ENCODE measurements around the gene SH3BP2.

Gene SH3BP2

DNA sequence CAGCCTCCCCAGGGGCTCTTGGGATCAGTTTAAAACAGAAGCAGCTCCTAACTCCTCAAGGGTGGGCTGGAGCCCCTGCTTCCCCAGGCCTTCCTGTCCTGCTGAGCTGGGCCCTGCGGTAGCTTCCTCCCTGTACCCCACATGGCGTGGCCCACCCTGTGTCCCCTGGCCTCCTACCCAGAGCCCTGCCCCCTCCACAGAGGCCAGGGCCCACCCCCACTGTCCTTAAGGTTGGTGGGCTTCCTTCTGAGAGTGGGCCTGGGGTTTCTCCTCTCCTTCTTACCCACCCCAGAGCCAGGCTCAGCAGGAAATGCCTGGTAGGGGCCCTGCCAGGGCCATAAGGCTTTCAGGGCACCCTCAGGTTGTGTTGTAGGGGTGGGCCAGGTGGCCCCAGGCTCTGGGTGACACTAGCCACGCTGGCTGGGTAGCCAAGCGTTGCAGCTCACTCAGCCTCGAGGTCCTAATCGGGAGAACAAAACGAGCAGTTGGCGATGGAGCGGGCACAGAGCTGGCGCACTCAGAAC lies 11.6 kb downstream of the SH3BP2 start:
- DNase-seq: no peak

DNA sequence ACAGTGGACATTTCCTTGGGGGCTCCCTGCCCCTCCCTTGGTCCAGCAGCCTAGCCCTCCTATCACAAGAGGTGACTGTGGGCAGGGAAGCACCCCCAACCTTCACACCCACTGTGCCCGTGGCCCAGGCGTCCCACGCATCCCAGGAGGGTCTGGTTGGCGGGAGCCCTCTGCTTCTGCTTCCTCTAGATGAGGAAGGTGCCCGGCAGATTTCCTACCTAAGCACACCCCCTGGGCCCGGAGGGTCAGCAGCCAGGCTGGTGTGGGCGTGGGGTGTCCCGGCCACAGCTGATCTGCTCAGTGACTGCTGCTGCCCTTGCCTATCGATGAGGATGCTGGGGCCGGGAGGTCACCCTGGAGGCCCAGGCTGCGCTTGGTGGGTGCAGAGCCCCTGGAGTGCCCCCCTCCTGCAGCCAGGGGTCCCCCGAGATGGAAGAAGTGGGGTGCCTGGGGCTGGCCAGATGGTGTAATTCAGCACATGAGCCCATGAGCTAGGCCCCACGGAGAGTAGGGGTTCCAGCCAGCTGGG lies 12.2 kb downstream of the SH3BP2 start:
- no peak for DNase-seq

DNA sequence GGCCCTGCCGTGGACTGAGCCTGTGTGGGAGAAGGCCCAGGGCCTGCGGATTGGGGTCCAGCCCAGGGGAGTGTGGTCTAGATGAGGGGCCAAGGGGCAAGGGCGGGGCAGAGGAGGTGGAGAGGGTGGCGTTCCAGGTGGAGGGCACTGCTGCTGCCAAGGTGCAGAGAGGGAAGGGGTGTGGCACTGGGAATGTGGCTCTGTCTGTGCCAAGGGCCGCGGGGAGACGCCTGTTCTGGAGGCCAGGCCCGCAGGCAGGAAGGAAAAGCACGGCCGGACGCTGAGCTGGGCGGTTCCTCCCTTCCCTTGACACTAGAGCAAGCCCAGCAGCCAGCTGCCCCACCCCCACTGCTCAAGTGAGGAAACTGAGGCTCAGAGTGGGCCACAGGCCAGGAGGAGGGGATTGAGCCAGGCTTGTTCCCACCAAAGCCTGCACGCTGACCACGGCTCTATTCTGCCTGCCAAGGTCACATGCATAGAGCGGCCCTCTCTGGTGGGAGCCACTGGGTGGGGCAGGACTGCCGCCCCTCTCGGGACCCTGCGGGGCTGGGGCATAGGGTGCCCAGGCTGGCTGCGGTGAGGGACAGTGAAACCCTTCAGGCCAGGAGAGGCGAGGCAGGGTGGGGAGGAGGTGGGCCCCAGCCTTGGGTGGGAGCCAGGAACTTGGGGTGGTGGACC lies 13.0 kb downstream of the SH3BP2 start:
- DNase-seq: no peak

DNA sequence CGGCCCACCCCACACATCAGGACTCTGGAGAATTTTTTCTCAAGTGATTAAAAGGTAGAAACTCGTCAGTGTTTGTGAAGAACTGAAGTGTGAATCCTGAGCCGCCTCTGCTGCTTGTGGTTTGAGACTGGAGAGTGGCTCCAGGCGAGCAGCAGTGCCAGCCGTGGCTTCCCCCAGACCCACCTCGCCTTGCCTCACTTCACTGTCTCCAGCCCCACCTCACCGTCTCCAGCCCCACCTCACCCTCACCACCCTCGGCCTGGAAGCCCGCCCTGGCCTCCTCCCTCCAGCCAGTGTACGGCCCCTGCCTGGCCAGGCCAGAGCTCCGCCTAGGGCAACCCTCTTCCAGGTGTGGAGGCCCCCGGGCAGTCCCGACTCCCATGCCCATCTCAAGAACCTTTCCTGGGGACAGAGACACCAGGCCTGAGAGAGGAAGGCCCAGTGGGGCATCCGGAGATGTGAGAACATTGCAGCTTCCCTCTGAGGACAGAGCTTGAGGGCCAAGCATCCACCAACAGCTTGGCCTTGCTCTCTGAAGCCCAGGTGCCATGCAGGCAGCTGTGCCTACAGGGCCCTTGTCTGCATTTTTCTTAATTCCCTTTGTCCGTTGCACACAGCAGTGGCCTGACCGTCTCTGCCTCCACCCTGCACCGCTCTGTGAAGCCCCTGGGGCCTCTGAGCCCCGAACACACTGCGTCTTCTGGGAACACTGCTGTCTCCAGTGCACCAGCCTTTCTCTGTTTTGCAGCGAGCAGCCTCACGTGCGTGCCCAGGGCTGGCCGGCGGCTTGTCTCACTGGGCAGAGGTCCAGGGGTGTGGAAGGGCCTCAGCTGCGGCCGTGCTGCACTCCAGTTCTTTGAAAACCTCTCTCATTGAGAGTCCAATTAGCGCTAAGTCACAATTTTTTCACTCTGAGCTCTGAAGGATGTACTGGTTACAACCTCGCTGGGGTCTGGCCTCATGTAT lies 13.8 kb downstream of the SH3BP2 start:
- no peak for DNase-seq

DNA sequence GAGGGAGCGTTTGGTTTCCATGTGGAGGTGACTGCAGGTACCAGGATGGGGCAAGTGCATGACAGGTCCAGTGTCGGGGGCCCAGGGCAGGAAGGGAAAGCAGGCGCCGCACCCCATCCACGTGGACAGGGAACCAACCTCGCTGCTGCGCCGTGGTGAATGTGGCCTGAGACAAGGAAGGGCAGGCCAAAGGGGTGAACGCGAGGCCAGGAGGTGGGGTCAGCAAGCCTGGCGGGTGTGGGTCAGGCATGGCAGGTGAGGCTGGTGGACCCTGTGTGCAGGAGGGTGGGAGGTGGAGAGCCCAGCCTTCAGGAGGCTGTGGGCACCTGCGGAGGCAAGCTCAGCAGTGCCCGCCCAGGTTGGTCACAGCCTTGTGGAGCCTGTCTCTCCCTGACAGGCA lies 14.7 kb downstream of the SH3BP2 start:
- DNase-seq: no peak

DNA sequence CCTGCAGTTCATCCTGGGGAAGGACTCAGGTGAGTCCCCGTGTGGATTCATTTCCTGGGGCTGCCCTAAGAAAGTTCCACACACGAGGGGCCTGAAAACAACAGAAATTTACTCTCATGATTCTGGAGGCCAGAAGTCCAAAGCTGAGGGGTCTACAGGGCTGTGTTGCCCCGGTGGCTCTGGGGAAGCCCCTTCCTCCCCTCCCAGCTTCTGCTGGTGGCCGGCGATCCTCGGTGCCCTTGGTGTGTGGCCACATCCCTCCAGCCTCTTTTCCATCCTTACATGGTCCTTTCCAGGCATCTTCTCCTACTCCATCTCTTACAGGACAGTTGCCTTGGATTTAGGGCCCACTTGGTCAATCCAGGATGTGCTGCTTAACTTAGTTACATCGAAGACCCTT lies 15.1 kb downstream of the SH3BP2 start:
- no peak for DNase-seq

DNA sequence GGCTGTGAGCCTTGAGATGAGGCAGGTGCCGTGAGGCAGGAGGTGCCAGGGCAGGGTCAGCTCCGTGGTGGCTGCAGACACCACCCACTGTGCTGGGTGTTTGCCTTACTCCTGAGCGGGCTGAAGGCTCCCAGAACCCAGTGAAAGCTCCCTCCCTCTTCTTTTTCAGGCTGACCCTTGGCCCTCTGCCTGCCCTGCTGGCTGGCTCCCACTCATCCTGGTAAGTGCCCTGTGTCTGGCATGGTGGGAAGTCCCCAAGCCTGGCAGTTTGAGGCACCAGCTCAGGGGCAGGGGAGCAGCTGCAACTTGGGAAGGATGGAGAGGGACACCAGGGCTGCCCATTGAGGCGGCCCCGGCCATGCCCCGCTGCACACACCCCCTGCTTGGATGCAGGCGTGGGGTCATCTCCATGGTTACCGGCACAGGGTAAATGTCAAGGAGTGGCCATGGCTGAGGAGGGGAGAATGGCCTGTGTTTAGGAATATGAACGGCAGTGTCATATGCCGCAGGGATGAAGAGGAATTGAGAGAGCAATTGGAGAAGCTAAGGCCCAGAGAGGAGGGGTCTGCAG lies 16.8 kb downstream of the SH3BP2 start:
- DNase-seq: no peak

DNA sequence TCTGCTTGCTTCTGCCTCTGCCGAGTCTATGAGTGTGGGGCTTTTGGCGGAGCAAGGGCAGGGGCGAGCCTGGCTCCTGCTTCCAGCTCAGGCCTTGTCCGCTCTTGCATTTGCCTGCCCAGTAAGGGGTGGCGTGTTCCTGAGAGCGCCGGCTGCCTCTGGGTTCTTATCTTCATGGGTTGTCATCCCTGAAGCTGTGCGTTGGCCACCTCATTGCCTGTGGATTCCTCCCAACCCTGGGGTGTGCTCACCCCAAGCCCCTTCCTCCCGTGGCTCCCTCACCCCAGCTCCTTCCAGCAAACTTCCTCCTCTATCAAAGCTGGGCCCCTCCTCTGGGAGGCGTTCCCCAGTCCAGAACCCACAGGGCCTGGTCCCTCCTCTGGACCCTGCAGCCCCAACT lies 17.5 kb downstream of the SH3BP2 start:
- no peak for DNase-seq

DNA sequence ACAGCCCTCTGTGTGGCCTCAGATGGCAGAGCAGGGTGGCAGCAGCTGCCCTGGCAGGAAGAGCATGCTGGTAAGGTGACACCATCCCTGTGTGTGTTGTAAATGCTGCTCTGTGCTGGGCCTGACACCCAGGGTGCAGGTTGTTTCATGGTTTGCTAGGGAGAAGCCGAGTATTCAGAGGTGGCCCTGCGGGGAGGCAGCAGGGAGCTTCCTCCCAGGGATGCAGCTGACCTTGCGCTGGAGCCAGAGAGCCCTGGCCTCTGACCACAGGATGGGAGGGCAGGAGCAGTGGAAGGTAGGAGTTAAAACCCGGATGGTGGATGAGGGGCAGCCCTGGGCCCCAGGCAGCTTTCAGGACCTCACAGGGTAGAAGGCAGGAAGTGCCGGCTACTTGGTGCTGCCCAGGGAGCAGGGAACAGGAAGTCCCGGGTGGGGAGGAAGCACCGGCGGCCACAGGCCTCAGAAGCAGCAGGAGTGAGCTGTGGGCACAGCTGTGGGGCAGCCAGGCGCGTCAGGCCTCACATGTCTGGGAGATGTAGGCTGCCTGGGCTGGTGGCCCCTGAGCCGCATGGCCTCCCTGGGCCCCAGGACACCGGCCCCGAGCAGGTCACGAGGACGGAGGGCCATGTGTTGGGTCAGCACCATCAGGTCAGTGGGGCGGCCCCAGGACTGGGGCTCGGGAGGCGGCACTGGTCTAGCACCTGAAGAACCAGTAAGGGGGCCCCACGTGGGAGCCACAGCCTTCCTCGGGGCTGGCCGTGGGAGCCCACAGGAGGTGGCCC lies 19.1 kb downstream of the SH3BP2 start:
- DNase-seq: no peak

DNA sequence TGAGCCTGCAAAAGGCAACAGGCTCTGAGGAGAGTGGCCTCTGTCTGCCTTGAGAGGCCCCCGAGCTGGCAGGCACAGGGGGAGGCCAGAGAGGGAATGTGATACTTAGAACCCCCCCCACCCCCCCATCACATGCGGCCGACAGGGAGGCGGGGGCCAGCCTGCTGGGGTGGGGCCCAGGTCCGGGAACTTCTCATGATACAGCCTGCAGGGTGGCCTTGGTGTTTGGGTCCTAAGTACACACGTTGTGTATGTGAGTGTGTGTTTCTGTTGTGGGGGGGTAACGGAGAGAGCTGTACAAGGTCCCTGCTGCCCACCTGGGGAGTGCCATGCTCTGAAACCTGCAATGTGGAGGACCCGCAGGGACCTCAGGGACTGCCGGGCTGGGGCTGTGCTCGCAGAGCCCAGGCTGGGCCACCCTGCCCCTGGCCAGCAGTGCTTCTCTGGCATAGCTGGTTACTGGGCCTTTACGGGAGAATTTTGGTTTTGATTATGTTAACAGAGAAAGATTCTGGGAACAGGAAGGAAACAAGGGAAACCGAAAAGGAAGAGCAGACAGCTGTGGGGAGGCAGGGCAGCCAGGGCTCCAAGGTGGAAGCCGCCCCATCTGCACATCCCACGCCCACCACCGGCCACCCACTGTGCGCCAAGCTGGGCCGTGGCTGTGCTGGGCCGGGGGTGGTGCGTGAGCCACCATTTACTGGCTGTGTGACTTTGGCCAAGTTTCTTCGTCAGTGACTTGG lies 19.9 kb downstream of the SH3BP2 start:
- no peak for DNase-seq

DNA sequence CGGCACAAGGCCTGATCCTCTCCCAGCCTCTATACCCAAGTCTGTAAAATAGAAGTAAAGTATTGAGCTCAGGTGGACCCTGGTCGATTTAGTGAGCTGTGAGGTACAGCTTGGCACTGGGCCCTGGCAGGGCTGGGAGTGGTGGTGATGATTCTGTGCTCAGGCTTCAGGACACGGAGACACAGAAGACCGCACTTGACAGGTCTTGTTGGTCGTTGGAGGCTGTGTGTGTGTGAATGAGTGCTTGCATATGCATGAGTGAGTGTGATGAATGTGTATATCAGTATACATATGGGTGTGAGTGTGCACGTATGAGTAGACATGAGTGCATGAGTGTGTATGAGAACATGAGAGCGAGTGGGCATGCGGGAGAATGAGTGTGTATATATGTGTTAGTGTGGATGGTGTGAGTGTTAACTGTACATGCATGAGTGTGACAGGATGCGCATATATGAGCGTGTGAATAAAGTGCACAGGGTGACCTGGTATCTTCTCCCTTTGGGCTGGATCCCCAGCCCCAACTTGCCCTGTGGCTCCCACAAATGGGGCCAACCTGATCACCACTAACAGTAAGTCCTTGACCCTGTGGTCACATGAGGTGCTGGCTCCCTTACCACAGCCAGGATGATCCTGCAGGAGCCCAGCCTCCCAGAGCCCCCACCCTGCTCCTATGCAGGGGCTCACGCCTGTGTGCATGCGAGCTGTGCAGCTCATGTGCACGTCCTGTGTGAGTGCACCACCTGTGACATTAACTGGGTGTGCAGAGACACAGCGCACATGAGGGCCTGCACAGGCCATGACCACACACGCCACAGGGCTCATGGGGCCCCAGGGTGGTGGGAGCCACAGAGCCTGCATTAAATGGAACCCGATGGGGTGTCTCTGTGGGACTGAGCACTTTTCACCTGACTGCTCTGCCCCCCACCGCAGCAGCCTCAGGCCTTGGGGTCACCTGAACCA lies 20.8 kb downstream of the SH3BP2 start:
- no peak for DNase-seq

DNA sequence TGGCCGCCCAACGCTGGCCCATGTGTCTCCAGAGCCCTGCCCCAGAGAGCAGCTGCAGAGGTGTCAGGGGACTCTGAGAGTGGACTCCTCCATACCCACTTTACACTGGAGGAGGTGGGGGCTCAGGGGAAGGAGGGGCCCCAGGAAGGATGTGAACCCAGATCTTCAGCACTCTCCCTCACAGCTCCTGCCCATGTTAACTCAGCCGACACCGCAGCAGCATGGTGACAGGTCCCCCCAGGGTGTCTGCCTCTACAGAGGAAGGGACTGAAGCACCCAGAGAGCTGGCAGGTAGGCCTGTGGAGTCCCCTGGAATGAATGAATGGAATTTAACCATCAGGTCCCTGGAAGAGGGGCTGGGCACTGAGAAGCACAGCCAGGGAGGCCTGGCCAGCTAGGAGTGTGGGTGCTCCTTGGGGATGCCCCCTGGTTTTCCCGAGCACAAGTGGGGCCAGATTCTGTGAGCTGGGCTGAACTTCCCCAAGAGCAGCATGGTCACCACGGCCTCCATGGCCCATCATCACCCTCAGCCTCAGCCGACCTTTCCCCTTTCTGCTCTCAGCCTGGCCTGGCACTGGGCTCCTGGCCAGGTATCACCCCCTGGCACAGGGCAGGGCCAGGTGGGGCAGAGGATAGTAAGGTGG lies 21.9 kb downstream of the SH3BP2 start:
- DNase-seq: no peak

DNA sequence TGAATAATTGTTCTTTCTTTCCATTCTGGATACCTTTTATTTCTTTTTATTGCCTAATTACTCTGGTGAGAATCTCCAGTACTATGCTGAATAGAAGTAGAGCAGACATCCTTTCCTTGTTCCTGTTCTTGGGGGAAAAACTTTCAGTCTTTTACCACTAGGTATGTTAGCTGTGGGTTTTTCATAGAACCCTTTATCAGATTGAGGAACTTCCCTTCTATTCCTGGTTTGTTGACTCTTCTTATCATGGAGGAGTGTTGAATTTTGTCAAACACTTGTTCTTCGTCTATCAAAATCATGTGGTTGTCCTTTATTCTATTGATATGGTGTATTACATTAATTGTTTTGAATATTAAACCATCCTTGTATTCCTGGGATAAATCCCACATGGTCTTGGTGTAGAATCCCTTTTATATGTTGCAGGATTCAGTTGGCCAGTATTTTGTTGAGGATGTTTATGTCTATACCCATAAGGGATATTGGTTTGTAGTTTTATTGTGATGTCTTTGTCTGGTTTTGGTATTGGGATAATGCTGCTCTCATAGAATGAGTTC lies 23.6 kb downstream of the SH3BP2 start:
- DNase-seq: no peak

DNA sequence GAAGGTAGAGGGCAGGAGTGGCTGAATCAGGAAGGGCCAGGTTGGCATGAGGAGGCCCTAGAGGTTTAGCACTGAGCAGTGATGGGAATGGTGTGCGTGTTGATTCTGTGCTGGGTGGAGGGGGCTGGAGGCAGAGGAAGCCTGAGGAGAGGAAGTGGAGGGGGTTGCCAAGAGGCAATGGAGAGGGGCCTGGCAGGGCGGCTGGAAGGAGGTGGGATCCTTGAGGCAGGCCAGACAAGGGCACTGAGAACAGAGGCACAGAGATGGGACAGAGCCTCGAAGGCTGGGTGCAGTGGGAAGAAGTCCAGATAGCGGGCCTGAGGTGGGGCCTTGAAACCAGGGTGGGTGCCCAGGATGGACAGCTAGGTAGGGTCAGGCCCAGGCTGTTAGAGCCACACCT lies 24.3 kb downstream of the SH3BP2 start:
- no peak for DNase-seq

DNA sequence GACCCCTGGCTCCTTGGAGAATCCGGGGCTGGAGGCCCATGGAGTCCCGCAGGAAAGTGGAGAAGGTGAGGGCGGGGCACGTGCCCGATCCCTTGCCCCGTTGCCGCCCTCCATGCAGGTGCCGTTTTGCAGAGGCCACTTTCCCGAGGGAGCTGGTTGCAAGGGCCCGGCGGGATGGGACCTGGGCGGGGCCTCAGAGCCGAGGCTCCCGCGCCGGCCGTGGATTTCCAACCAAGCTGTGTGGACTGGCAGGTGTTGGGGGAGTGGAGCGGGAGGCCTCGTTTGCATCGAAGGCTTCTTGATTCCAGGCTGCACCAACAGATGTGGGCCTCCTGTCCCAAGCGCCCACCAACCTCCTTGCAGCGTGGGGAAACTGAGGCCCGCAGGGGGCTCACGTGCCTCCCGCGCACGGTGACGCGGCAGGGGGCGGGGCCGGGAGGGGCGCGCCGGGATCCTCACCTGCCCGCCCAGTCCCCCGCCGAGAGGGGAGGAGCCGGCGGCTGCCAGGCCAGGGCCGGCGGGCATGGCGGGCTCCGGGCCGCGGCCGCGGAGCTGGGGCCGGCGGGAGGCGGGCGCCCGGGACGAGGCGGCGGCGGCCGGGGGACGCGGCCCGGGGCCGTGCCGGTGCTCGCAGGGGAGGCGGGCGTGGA lies 24.9 kb downstream of the SH3BP2 start:
- DNase-seq: no peak

DNA sequence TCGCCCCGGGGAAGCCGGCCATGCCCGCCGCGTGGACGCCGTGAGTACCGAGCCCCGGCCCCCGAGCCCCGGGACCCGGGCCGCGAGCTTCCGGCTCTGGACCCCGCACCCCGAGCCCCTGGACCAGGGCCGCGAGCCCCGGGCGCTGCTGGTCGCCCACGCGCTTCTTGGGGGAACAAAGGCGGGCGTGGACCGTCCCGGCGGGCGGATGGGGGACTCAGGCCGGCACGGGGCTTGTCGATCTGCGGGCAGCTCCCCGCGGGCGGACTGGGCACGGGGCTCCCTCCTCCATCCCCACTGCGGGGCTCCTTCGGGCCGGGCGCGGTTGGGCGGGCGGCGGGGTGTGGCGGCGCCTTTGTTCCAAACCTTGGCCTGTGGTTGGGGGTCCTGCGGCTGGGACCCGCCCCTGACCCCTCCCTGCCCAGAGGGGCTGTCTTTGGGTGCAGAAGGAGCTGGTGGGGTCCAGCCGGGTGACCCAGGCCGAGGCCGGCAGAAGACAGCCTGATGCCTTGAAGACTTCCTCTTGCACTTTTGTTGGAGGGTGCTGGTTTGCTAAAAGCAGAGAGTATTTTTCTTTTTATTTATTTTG lies 25.6 kb downstream of the SH3BP2 start:
- DNase-seq: no peak

DNA sequence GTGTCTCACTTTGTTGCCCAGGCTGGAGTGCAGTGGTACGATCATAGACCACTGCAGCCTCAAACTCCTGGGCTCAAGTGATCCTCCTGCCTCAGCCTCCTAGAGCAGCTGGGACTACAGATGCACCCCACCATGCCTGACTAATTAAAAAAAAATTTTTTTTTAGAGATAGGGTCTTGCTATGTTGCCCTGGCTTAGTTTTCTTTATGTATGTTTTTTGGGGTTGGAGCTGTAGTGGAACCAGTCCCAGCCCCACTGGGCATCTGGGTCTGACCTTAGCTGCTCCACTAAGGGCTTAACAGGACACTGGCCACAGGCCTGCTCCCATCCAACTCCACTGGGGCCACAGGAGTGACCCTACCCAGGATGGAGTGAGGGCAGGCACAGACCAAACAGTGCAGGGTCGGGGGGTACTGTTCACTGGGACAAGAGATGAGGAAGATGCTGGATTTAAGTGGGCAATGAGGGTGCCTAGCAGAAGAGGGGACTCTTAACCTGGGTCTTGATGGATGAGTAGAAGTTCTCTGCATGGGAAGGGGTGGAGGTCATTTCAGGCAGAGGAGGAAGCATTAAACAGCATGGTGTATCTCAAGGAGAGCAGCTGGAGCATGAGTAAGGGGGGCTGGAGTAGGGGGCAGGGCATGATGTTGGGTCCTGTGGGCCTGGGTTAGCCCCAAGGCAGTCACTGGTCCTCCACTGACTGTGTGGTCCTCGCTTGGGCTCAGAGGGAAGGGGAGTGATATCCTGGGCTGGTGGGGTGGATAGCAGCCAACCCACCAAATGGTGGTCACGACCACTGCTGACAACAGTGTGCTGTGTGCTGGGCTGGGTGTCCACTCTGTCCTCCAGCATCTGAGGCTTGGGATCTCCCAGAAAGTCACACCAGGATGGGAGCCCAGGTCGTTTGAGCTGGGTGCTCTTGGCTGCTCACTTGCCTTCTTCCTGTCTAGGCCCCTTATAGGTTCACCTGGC lies 26.6 kb downstream of the SH3BP2 start:
- no peak for DNase-seq

All from NCI-H446 treated with DMSO at 0.1 percent for 48 hours (cell line).